Activated CD8-positive, alpha-beta memory T cell treated with anti-CD3 and anti-CD28 coated beads for 48 hours (primary cell): ENCODE data around the gene ASF1B.

Source experiments
- DNase-seq, 3 experiments: peaks; one replicate each; pipeline ENCODE4 v3.0.0-alpha.2; 2020; ENCODE audit warnings: low read depth in 2 of 3, low spot score in 2 of 3

Gene ASF1B

GRCh38 chr19:14089662-14090508, 46.5 kb downstream of the ASF1B start:
- DNase-seq = no peak

- DNase-seq = no peak
Measured at GRCh38 chr19:14089412-14089661, 47.1 kb downstream of the ASF1B start.

- DNase-seq = no peak
Measured at GRCh38 chr19:14088634-14089411, 47.6 kb downstream of the ASF1B start.

GRCh38 chr19:14086098-14086497, 50.3 kb downstream of the ASF1B start:
- DNase-seq = no peak

- DNase-seq = no peak
Measured at GRCh38 chr19:14085309-14085995, 50.9 kb downstream of the ASF1B start, which contains the start of gene C19orf67. Gene C19orf67, minus strand, starts transcription at chr19:14085783. Its CDS starts 156 bp downstream, at chr19:14085627.

GRCh38 chr19:14082675-14082960, 53.8 kb downstream of the ASF1B start:
- no peak for DNase-seq

GRCh38 chr19:14081797-14082674, 54.4 kb downstream of the ASF1B start:
- DNase-seq = no peak

GRCh38 chr19:14080887-14081796, 55.2 kb downstream of the ASF1B start:
- DNase-seq = peak; percentile 94 to 99 (median 95)

- DNase-seq = no peak
Measured at GRCh38 chr19:14078411-14078810, 58.0 kb downstream of the ASF1B start.

GRCh38 chr19:14073925-14074838, 62.2 kb downstream of the ASF1B start:
- peak in 1 of 3 experiments; percentile 37 for DNase-seq

GRCh38 chr19:14073261-14073924, 63.0 kb downstream of the ASF1B start:
- peak in 2 of 3 experiments; percentile 62 to 64 for DNase-seq

GRCh38 chr19:14072535-14073260, 63.7 kb downstream of the ASF1B start, which contains the start of gene MISP3:
Gene MISP3, plus strand, starts transcription at chr19:14072786. Its CDS starts 524 bp downstream, at chr19:14073310.
- peak in 1 of 3 experiments; percentile 29 for DNase-seq

GRCh38 chr19:14070268-14071050, 65.9 kb downstream of the ASF1B start:
- no peak for DNase-seq
